K562 (cell line): ENCODE results near the gene GALE. TPM values are rescaled to one million over a fixed set of nuclear protein-coding genes. Genes with fewer than 3 reads are reported as not detected.

ENCODE experiments used
- ATF1 ChIP-seq, 2 experiments: fragments of 450-650 bp in 1 of 2; IDR thresholded peaks; 2 replicates each; pipeline ENCODE4 v1.6.1; 2016; ENCODE audit warnings: missing compliant biosample characterization in 1 of 2, missing genetic modification characterization in 1 of 2
- BCOR ChIP-seq: fragments of 450-650 bp; IDR thresholded peaks from 2 replicates; pipeline ENCODE4 v1.6.1; 2016
- BRD9 ChIP-seq: fragments of 450-650 bp; IDR thresholded peaks from 2 replicates; pipeline ENCODE4 v1.6.1; 2018; ENCODE audit warnings: low read depth; ENCODE audit not compliant: partially characterized antibody
- ETV1 ChIP-seq: fragments of 450-650 bp; conservative IDR thresholded peaks from 2 replicates; pipeline ENCODE4 v1.6.1; 2016; ENCODE audit warnings: missing genetic modification characterization, control low read depth, low read depth, missing compliant biosample characterization
- EWSR1 ChIP-seq: fragments of 450-650 bp; IDR thresholded peaks from 2 replicates; pipeline ENCODE4 v1.6.1; 2018; ENCODE audit warnings: borderline replicate concordance, mild to moderate bottlenecking, low read depth, moderate library complexity; ENCODE audit not compliant: partially characterized antibody
- FOXM1 ChIP-seq, 2 experiments: fragments of 450-650 bp in 1 of 2; sonication (generic) in 1 of 2; formaldehyde crosslinking in 1 of 2; IDR thresholded peaks; 2 replicates each; pipeline versions ENCODE4 v1.6.1 to v1.9.0; 2017 to 2022; ENCODE audit warnings: low read depth in 2 of 2, mild to moderate bottlenecking in 2 of 2, missing genetic modification reagents in 1 of 2, moderate library complexity in 1 of 2
- ILK ChIP-seq: fragments of 450-650 bp; IDR thresholded peaks from 2 replicates; pipeline ENCODE4 v1.6.1; 2016; ENCODE audit warnings: missing genetic modification characterization, low read depth, mild to moderate bottlenecking, missing compliant biosample characterization, moderate library complexity, borderline replicate concordance
- IRF1 ChIP-seq: sonication (generic); formaldehyde crosslinking; IDR thresholded peaks from 2 replicates; pipeline ENCODE4 v1.8.0; 2022; ENCODE audit warnings: missing genetic modification reagents, mild to moderate bottlenecking, borderline replicate concordance
- MAX ChIP-seq: sonication (generic); formaldehyde crosslinking; IDR thresholded peaks from 2 replicates; pipeline ENCODE4 v1.9.0; 2022; ENCODE audit warnings: mild to moderate bottlenecking, missing genetic modification reagents
- MLLT1 ChIP-seq, 2 experiments: fragments of 450-650 bp; IDR thresholded peaks; 2 replicates each; pipeline ENCODE4 v1.6.1; 2016
- MTA1 ChIP-seq: fragments of 450-650 bp; IDR thresholded peaks from 2 replicates; pipeline ENCODE4 v1.6.1; 2017; ENCODE audit warnings: borderline replicate concordance
- NKRF ChIP-seq: fragments of 450-650 bp; IDR thresholded peaks from 2 replicates; pipeline ENCODE4 v1.6.1; 2016; ENCODE audit warnings: borderline replicate concordance
- NR0B1 ChIP-seq: fragments of 450-650 bp; IDR thresholded peaks from one replicate; pipeline ENCODE4 v1.6.1; 2018; ENCODE audit warnings: mild to moderate bottlenecking, moderate library complexity; ENCODE audit not compliant: partially characterized antibody
- PCBP2 ChIP-seq: fragments of 200-400 bp; formaldehyde crosslinking; IDR thresholded peaks from 2 replicates; pipeline ENCODE4 v1.6.1; 2018; ENCODE audit warnings: low read length, low read depth, mild to moderate bottlenecking, moderate library complexity; ENCODE audit not compliant: poor library complexity, severe bottlenecking
- RAD21 ChIP-seq, 2 experiments: fragments of 250-450 bp in 1 of 2; fragments of 450-650 bp in 1 of 2; sonication (Bioruptor Pico) in 1 of 2; formaldehyde crosslinking in 1 of 2; IDR thresholded peaks in 1 of 2; conservative IDR thresholded peaks in 1 of 2; 2 replicates each; pipeline versions ENCODE4 v1.4.0 to v1.8.0; 2020 to 2022; ENCODE audit warnings: mild to moderate bottlenecking in 2 of 2, moderate library complexity in 1 of 2
- U2AF1 ChIP-seq: fragments of 200-400 bp; formaldehyde crosslinking; optimal IDR thresholded peaks from 2 replicates; pipeline ENCODE3; 2017; ENCODE audit warnings: mild to moderate bottlenecking, low read depth, low read length, moderate library complexity
- ZNF384 ChIP-seq: IDR thresholded peaks from 2 replicates; pipeline ENCODE4 v1.6.1; 2012; ENCODE audit warnings: low read depth, low read length, improper control_type of control experiment
- ZNF583 ChIP-seq: fragments of 250-450 bp; sonication (Bioruptor Pico); IDR thresholded peaks from 2 replicates; pipeline ENCODE4 v1.4.0; 2020
- ZNF76 ChIP-seq: fragments of 250-450 bp; sonication (Bioruptor Pico); IDR thresholded peaks from 2 replicates; pipeline ENCODE4 v1.4.0; 2020; ENCODE audit warnings: mild to moderate bottlenecking, moderate library complexity, borderline replicate concordance
- ZNF764 ChIP-seq: fragments of 250-450 bp; sonication (Bioruptor Pico); IDR thresholded peaks from 2 replicates; pipeline ENCODE4 v1.4.0; 2020; ENCODE audit warnings: low read depth, mild to moderate bottlenecking, moderate library complexity
- polyA plus RNA-seq, 8 experiments: library from polyadenylated mRNA; depleted of rRNA in 4 of 8; stranded (reverse) in 5 of 8; unstranded in 3 of 8; fragments of >200 nt; fragmentation: Nextera tagmentation in 2 of 8; fragmentation: Illumina TruSeq in 1 of 8; extraction: Ambion mirVana in 2 of 8; extraction: Trizol in 1 of 8; gene quantifications; 2 replicates each; pipeline versions ENCODE4 v1.2.1 to v1.2.3, GENCODE V29; 2011 to 2014; ENCODE audit warnings: inconsistent platforms in 1 of 8, missing spikeins in 1 of 8
- total RNA-seq, 7 experiments: library from RNA; depleted of rRNA in 6 of 7; stranded (reverse); fragments of >200 nt in 6 of 7; fragmentation: Illumina TruSeq in 2 of 7; extraction: Trizol in 2 of 7; gene quantifications; 2 replicates each; pipeline versions ENCODE4 v1.2.1 to v1.2.3, GENCODE V29; 2011 to 2021; ENCODE audit warnings: low replicate concordance in 1 of 7

The GALE gene
- total and polyA plus RNA-seq, 9 of the 15 experiments (the other 6 are each of a cell fraction or from before 2014, with no cell fraction given): 8.4 to 139 (median 88.3) TPM

GRCh38 chr1:23810818-23811540 is 10.4 kb upstream of the GALE start (continued):
- TF ChIP-seq MAX (peak; percentile 39; the same call in 1 of the 2 replicates), ETV1 (tag) (no peak), ZNF76 (CRISPR knock-in tag) (no peak), ZNF384 (no peak), ZNF583 (CRISPR knock-in tag) (no peak), MLLT1 (IDR thresholded peaks at IDR 0.05) (peak; percentile 56 to 60; a peak in 3 of 4 replicates), BCOR (peak; percentile 60; the same call in 1 of the 2 replicates), NR0B1 (no peak), PCBP2 (no peak), ZNF764 (CRISPR knock-in tag) (peak; percentile 78), RAD21 (CRISPR knock-in tag; conservative IDR thresholded peaks at IDR 0.05 in 1 of 2, IDR thresholded peaks at IDR 0.05 in 1 of 2) (peak; percentile 76 to 89), MTA1 (peak; percentile 61; the same call in 1 of the 2 replicates), BRD9 (peak; percentile 46), NKRF (peak; percentile 47; the same call in 1 of the 2 replicates), FOXM1 (IDR thresholded peaks at IDR 0.05; ENCODE audit: low read depth) (no peak), FOXM1 (CRISPR knock-in tag; IDR thresholded peaks at IDR 0.05; ENCODE audit: low read depth) (no peak), U2AF1 (no peak), ATF1 (CRISPR knock-in tag; IDR thresholded peaks at IDR 0.05) (no peak), ATF1 (tag; IDR thresholded peaks at IDR 0.05) (no peak), IRF1 (CRISPR knock-in tag) (no peak), EWSR1 (no peak), ILK (tag) (no peak)
